K562 (cell line): Measurements from ENCODE around the gene TNFRSF18. TPM values are rescaled to one million over a fixed set of nuclear protein-coding genes. Genes with fewer than 3 reads are reported as not detected.

ENCODE experiments used
- DACH1 ChIP-seq: fragments of 450-650 bp; IDR thresholded peaks from 2 replicates; pipeline ENCODE4 v1.6.1; 2018; ENCODE audit not compliant: partially characterized antibody
- DPF2 ChIP-seq: fragments of 450-650 bp; IDR thresholded peaks from 2 replicates; pipeline ENCODE4 v1.6.1; 2016
- NCOA1 ChIP-seq: fragments of 450-650 bp; IDR thresholded peaks from 2 replicates; pipeline ENCODE4 v1.6.1; 2016; ENCODE audit warnings: low read depth
- NRF1 ChIP-seq, 2 experiments: fragments of 450-650 bp; IDR thresholded peaks in 1 of 2; conservative IDR thresholded peaks in 1 of 2; 2 replicates each; pipeline ENCODE4 v1.6.1; 2014; ENCODE audit warnings: mild to moderate bottlenecking in 2 of 2
- RBM17 ChIP-seq: fragments of 200-400 bp; formaldehyde crosslinking; IDR thresholded peaks from 2 replicates; pipeline ENCODE4 v1.6.1; 2017; ENCODE audit warnings: low read depth, mild to moderate bottlenecking, low read length, borderline replicate concordance
- RFX1 ChIP-seq: fragments of 450-650 bp; IDR thresholded peaks from 2 replicates; pipeline ENCODE4 v1.6.1; 2016; ENCODE audit warnings: mild to moderate bottlenecking, moderate library complexity
- XRCC4 ChIP-seq: IDR thresholded peaks from one replicate; pipeline ENCODE4 v1.6.1; 2011; ENCODE audit not compliant: insufficient read depth, insufficient read length; ENCODE audit errors: extremely low read depth
- YY1 ChIP-seq, 3 experiments: IDR thresholded peaks; 2 replicates each; pipeline ENCODE4 v1.6.1; 2011; ENCODE audit warnings: low read length in 2 of 3, mild to moderate bottlenecking in 2 of 3, moderate library complexity in 2 of 3, borderline replicate concordance in 1 of 3, control low read depth in 1 of 3, low read depth in 1 of 3; ENCODE audit not compliant: insufficient read depth in 3 of 3, insufficient replicate concordance in 2 of 3, control insufficient read depth in 1 of 3, insufficient read length in 1 of 3; ENCODE audit errors: extremely low read depth in 1 of 3
- ZC3H8 ChIP-seq: fragments of 450-650 bp; IDR thresholded peaks from 2 replicates; pipeline ENCODE4 v1.6.1; 2017
- ZKSCAN8 ChIP-seq: fragments of 200-800 bp; sonication (Bioruptor generic); IDR thresholded peaks from 2 replicates; pipeline ENCODE4 v1.6.1; 2016; ENCODE audit warnings: missing genetic modification characterization, missing compliant biosample characterization
- ZNF79 ChIP-seq: fragments of 250-450 bp; sonication (Bioruptor Pico); IDR thresholded peaks from 2 replicates; pipeline ENCODE4 v1.4.0; 2020; ENCODE audit warnings: low read depth, mild to moderate bottlenecking, moderate library complexity
- polyA plus RNA-seq, 8 experiments: library from polyadenylated mRNA; depleted of rRNA in 4 of 8; stranded (reverse) in 5 of 8; unstranded in 3 of 8; fragments of >200 nt; fragmentation: Nextera tagmentation in 2 of 8; fragmentation: Illumina TruSeq in 1 of 8; extraction: Ambion mirVana in 2 of 8; extraction: Trizol in 1 of 8; gene quantifications; 2 replicates each; pipeline versions ENCODE4 v1.2.1 to v1.2.3, GENCODE V29; 2011 to 2014; ENCODE audit warnings: inconsistent platforms in 1 of 8, missing spikeins in 1 of 8
- total RNA-seq, 7 experiments: library from RNA; depleted of rRNA in 6 of 7; stranded (reverse); fragments of >200 nt in 6 of 7; fragmentation: Illumina TruSeq in 2 of 7; extraction: Trizol in 2 of 7; gene quantifications; 2 replicates each; pipeline versions ENCODE4 v1.2.1 to v1.2.3, GENCODE V29; 2011 to 2021; ENCODE audit warnings: low replicate concordance in 1 of 7
- TF ChIP-seq, protein P1 (sequence below): fragments of 250-450 bp; sonication (Bioruptor Pico); IDR thresholded peaks from 2 replicates; pipeline ENCODE4 v1.8.0; 2022; ENCODE audit warnings: inconsistent platforms, mild to moderate bottlenecking, moderate library complexity, borderline replicate concordance
- TF ChIP-seq, protein P2 (sequence below): fragments of 450-650 bp; IDR thresholded peaks from 2 replicates; pipeline ENCODE4 v1.6.1; 2016; ENCODE audit warnings: antibody characterized with exemption
- TF ChIP-seq, protein P3 (sequence below): sonication (generic); formaldehyde crosslinking; IDR thresholded peaks from 2 replicates; pipeline ENCODE4 v1.8.0; 2022; ENCODE audit warnings: missing genetic modification reagents, mild to moderate bottlenecking, moderate library complexity, borderline replicate concordance
- TF ChIP-seq, protein P4 (sequence below): fragments of 250-450 bp; sonication (Bioruptor Pico); IDR thresholded peaks from 2 replicates; pipeline ENCODE4 v1.4.0; 2020; ENCODE audit warnings: mild to moderate bottlenecking, moderate library complexity
- TF ChIP-seq, protein P5 (sequence below): fragments of 450-650 bp; IDR thresholded peaks from one replicate; pipeline ENCODE4 v1.6.1; 2018; ENCODE audit warnings: mild to moderate bottlenecking, moderate library complexity; ENCODE audit not compliant: partially characterized antibody
- TF ChIP-seq, protein P6 (sequence below), 2 experiments: fragments of 150-350 bp in 1 of 2; IDR thresholded peaks; 2 replicates each; pipeline ENCODE4 v1.6.1; 2012 to 2016; ENCODE audit warnings: low read depth in 2 of 2, low read length in 2 of 2, mild to moderate bottlenecking in 1 of 2, moderate library complexity in 1 of 2

The TNFRSF18 gene
- total and polyA plus RNA-seq, 9 of the 15 experiments (the other 6 are each of a cell fraction or from before 2014, with no cell fraction given), result 0.24 to 0.27 TPM; not detected in 7

DNA sequence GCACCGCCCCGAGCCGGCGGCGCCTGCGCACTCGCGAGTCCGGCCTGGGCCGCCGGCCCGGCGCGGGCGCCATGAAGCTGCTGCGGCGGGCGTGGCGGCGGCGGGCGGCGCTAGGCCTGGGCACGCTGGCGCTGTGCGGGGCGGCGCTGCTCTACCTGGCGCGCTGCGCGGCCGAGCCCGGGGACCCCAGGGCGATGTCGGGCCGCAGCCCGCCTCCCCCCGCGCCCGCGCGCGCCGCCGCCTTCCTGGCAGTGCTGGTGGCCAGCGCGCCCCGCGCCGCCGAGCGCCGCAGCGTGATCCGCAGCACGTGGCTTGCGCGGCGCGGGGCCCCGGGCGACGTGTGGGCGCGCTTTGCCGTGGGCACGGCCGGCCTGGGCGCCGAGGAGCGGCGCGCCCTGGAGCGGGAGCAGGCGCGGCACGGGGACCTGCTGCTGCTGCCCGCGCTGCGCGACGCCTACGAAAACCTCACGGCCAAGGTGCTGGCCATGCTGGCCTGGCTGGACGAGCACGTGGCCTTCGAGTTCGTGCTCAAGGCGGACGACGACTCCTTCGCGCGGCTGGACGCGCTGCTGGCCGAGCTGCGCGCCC lies 25.9 kb upstream of the TNFRSF18 start, which contains the start of gene B3GALT6 (continued):
- TF ChIP-seq, protein P1, sequence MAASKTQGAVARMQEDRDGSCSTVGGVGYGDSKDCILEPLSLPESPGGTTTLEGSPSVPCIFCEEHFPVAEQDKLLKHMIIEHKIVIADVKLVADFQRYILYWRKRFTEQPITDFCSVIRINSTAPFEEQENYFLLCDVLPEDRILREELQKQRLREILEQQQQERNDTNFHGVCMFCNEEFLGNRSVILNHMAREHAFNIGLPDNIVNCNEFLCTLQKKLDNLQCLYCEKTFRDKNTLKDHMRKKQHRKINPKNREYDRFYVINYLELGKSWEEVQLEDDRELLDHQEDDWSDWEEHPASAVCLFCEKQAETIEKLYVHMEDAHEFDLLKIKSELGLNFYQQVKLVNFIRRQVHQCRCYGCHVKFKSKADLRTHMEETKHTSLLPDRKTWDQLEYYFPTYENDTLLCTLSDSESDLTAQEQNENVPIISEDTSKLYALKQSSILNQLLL (CRISPR knock-in tag), result no peak
- TF ChIP-seq, protein P2, sequence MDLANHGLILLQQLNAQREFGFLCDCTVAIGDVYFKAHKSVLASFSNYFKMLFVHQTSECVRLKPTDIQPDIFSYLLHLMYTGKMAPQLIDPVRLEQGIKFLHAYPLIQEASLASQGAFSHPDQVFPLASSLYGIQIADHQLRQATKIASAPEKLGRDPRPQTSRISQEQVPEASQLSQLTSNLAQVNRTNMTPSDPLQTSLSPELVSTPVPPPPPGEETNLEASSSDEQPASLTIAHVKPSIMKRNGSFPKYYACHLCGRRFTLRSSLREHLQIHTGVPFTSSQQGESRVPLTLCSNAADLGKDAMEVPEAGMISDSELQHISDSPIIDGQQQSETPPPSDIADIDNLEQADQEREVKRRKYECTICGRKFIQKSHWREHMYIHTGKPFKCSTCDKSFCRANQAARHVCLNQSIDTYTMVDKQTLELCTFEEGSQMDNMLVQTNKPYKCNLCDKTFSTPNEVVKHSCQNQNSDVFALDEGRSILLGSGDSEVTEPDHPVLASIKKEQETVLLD, result no peak
- TF ChIP-seq ZKSCAN8 (CRISPR knock-in tag) (no peak), DACH1 (no peak), YY1 (IDR thresholded peaks at IDR 0.05; ENCODE audit: borderline replicate concordance in 1 of 3, control insufficient read depth in 1 of 3, extremely low read depth in 1 of 3, insufficient read depth in 3 of 3, insufficient read length in 1 of 3, insufficient replicate concordance in 2 of 3, low read depth in 1 of 3, low read length in 2 of 3) (no peak), NRF1 (conservative IDR thresholded peaks at IDR 0.05 in 1 of 2, IDR thresholded peaks at IDR 0.05 in 1 of 2) (no peak), XRCC4 (no peak), DPF2 (no peak), NCOA1 (no peak), ZNF79 (CRISPR knock-in tag) (no peak), ZC3H8 (no peak), RBM17 (no peak), RFX1 (no peak)
- TF ChIP-seq, protein P3, sequence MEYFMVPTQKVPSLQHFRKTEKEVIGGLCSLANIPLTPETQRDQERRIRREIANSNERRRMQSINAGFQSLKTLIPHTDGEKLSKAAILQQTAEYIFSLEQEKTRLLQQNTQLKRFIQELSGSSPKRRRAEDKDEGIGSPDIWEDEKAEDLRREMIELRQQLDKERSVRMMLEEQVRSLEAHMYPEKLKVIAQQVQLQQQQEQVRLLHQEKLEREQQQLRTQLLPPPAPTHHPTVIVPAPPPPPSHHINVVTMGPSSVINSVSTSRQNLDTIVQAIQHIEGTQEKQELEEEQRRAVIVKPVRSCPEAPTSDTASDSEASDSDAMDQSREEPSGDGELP (CRISPR knock-in tag), result no peak
- TF ChIP-seq, protein P4, sequence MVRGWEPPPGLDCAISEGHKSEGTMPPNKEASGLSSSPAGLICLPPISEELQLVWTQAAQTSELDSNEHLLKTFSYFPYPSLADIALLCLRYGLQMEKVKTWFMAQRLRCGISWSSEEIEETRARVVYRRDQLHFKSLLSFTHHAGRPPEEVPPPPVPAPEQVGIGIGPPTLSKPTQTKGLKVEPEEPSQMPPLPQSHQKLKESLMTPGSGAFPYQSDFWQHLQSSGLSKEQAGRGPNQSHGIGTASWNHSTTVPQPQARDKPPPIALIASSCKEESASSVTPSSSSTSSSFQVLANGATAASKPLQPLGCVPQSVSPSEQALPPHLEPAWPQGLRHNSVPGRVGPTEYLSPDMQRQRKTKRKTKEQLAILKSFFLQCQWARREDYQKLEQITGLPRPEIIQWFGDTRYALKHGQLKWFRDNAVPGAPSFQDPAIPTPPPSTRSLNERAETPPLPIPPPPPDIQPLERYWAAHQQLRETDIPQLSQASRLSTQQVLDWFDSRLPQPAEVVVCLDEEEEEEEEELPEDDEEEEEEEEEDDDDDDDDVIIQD (CRISPR knock-in tag), result no peak
- TF ChIP-seq, protein P5, sequence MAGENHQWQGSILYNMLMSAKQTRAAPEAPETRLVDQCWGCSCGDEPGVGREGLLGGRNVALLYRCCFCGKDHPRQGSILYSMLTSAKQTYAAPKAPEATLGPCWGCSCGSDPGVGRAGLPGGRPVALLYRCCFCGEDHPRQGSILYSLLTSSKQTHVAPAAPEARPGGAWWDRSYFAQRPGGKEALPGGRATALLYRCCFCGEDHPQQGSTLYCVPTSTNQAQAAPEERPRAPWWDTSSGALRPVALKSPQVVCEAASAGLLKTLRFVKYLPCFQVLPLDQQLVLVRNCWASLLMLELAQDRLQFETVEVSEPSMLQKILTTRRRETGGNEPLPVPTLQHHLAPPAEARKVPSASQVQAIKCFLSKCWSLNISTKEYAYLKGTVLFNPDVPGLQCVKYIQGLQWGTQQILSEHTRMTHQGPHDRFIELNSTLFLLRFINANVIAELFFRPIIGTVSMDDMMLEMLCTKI, result no peak
- TF ChIP-seq, protein P6, sequence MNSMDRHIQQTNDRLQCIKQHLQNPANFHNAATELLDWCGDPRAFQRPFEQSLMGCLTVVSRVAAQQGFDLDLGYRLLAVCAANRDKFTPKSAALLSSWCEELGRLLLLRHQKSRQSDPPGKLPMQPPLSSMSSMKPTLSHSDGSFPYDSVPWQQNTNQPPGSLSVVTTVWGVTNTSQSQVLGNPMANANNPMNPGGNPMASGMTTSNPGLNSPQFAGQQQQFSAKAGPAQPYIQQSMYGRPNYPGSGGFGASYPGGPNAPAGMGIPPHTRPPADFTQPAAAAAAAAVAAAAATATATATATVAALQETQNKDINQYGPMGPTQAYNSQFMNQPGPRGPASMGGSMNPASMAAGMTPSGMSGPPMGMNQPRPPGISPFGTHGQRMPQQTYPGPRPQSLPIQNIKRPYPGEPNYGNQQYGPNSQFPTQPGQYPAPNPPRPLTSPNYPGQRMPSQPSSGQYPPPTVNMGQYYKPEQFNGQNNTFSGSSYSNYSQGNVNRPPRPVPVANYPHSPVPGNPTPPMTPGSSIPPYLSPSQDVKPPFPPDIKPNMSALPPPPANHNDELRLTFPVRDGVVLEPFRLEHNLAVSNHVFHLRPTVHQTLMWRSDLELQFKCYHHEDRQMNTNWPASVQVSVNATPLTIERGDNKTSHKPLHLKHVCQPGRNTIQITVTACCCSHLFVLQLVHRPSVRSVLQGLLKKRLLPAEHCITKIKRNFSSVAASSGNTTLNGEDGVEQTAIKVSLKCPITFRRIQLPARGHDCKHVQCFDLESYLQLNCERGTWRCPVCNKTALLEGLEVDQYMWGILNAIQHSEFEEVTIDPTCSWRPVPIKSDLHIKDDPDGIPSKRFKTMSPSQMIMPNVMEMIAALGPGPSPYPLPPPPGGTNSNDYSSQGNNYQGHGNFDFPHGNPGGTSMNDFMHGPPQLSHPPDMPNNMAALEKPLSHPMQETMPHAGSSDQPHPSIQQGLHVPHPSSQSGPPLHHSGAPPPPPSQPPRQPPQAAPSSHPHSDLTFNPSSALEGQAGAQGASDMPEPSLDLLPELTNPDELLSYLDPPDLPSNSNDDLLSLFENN (IDR thresholded peaks at IDR 0.05; ENCODE audit: low read depth in 2 of 2, low read length in 2 of 2), result no peak
